Measurements from ENCODE around the gene CLDN5.

DNA sequence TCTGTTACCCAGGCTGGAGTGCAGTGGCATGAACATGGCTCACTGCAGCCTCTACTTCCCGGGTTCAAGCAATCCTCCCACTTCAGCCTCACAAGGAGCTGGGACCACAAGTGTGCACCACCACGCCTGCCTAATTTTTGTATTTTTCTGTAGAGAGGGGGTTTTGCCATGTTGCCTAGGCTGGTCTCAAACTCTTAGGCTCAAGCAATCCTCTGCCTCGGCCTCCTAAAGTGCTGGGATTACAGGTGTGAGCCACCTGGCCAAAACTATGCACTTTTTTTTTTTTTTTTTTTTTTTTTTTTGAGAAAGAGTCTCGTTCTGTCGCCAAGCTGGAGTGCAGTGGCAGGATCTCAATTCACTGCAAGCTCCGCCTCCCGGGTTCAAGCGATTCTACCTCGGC lies 12.4 kb upstream of the CLDN5 start:
- TF ChIP-seq, protein P1, sequence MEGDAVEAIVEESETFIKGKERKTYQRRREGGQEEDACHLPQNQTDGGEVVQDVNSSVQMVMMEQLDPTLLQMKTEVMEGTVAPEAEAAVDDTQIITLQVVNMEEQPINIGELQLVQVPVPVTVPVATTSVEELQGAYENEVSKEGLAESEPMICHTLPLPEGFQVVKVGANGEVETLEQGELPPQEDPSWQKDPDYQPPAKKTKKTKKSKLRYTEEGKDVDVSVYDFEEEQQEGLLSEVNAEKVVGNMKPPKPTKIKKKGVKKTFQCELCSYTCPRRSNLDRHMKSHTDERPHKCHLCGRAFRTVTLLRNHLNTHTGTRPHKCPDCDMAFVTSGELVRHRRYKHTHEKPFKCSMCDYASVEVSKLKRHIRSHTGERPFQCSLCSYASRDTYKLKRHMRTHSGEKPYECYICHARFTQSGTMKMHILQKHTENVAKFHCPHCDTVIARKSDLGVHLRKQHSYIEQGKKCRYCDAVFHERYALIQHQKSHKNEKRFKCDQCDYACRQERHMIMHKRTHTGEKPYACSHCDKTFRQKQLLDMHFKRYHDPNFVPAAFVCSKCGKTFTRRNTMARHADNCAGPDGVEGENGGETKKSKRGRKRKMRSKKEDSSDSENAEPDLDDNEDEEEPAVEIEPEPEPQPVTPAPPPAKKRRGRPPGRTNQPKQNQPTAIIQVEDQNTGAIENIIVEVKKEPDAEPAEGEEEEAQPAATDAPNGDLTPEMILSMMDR (IDR thresholded peaks at IDR 0.05): no peak
- no peak for TF ChIP-seq POLR2AphosphoS5 (IDR thresholded peaks at IDR 0.05)
- TF ChIP-seq EP300 (IDR thresholded peaks at IDR 0.05): no peak

Data from stomach (tissue), 4 donors.